Testis (tissue), 2 donors: ENCODE results near the gene RND1.
"Not testable (repeated sequence)": the region's sequence is repeated elsewhere in the genome, so short reads cannot be mapped to it uniquely, and the experiment has no call there.

Source experiments
- CTCF ChIP-seq, 3 experiments: fragments of 450-650 bp in 2 of 3; fragments of 200-600 bp in 1 of 3; sonication (generic) in 1 of 3; IDR thresholded peaks; one replicate each; pipeline ENCODE4 v1.5.1; 2016 to 2019; ENCODE audit warnings: antibody characterized with exemption in 3 of 3, mild to moderate bottlenecking in 2 of 3, moderate library complexity in 1 of 3
- POLR2A ChIP-seq: fragments of 450-650 bp; IDR thresholded peaks from one replicate; pipeline ENCODE4 v1.6.1; 2017; ENCODE audit warnings: antibody characterized with exemption, mild to moderate bottlenecking, moderate library complexity

DNA sequence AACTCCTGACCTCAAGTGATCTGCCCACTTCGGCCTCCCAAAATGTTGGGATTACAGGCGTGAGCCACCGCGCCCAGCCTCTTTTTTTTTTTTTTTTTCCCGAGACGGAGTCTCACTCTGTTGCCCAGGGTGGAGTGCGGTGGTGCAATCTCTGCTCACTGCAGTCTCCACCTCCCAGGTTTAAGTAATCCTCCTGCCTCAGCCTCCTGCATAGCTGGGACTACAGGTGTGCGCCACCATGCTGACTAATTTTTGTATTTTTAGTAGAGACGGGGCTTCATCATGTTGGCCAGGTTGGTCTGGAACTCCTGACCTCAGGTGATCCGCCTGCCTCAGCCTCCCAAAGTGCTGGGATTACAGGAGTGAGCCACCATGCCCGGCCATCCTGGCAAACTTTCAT lies 44.0 kb upstream of the RND1 start:
- not testable (repeated sequence) for TF ChIP-seq CTCF (IDR thresholded peaks at IDR 0.05); POLR2A
